ENCODE measurements around the gene FOXD3. TPM values are rescaled to one million over a fixed set of nuclear protein-coding genes. Genes with fewer than 3 reads are reported as not detected.

The FOXD3 gene
- total RNA-seq (ENCODE audit: low replicate concordance) = 0.12 and 0.70 TPM in 2 replicates
- long read RNA-seq = 0 reads

GRCh38 chr1:63322114-63322943 is at the start of gene FOXD3:
FOXD3 (plus strand) TSS chr1:63322567; CDS start chr1:63323059, 492 bp downstream.
- H3K36me3 Mint-ChIP-seq = no peaks in the 10 kb centered on the region
- DNase-seq (ENCODE audit: extremely low spot score, unreplicated experiment) = peak; percentile 78
- H3K27me3 Mint-ChIP-seq = peaks cover 86% of the 10 kb centered on the region
- H3K4me1 Mint-ChIP-seq (ENCODE audit: unreplicated experiment) = peaks cover 10% of the 10 kb centered on the region
- peak within 1 kb of the TSS; percentile 90 for H3K4me3 Mint-ChIP-seq
- H3K27ac Mint-ChIP-seq = peak within 1 kb of the TSS; percentile 75
- no peak for TF ChIP-seq CTCF (conservative IDR thresholded peaks at IDR 0.05)
- no peaks in the 10 kb centered on the region for H3K9me3 Mint-ChIP-seq

GRCh38 chr1:63272811-63273210 is 49.6 kb upstream of the FOXD3 start:
- Mint-ChIP-seq H3K27ac (no peak overlapping the region), H3K4me1 (ENCODE audit: unreplicated experiment) (peaks cover 3% of the 10 kb centered on the region), H3K27me3 (peaks cover 55% of the 10 kb centered on the region), H3K36me3 (no peaks in the 10 kb centered on the region), H3K4me3 (no peak overlapping the region), H3K9me3 (no peaks in the 10 kb centered on the region)
- no peak for DNase-seq (ENCODE audit: extremely low spot score, unreplicated experiment)
- TF ChIP-seq CTCF (conservative IDR thresholded peaks at IDR 0.05) = no peak

GRCh38 chr1:63274371-63274770 is 48.0 kb upstream of the FOXD3 start:
- H3K9me3 Mint-ChIP-seq = no peaks in the 10 kb centered on the region
- H3K36me3 Mint-ChIP-seq = no peaks in the 10 kb centered on the region
- peaks cover 4% of the 10 kb centered on the region for H3K4me1 Mint-ChIP-seq (ENCODE audit: unreplicated experiment)
- TF ChIP-seq CTCF (conservative IDR thresholded peaks at IDR 0.05) = no peak
- H3K4me3 Mint-ChIP-seq = no peak overlapping the region
- H3K27ac Mint-ChIP-seq = no peak overlapping the region
- H3K27me3 Mint-ChIP-seq = peaks cover 44% of the 10 kb centered on the region
- no peak for DNase-seq (ENCODE audit: extremely low spot score, unreplicated experiment)

GRCh38 chr1:63274979-63275378 is 47.4 kb upstream of the FOXD3 start:
- DNase-seq (ENCODE audit: extremely low spot score, unreplicated experiment) = no peak
- H3K4me3 Mint-ChIP-seq = no peak overlapping the region

GRCh38 chr1:63276624-63277023 is 45.7 kb upstream of the FOXD3 start:
- H3K36me3 Mint-ChIP-seq = no peaks in the 10 kb centered on the region
- no peak for TF ChIP-seq CTCF (conservative IDR thresholded peaks at IDR 0.05)
- peaks cover 40% of the 10 kb centered on the region for H3K27me3 Mint-ChIP-seq
- H3K4me3 Mint-ChIP-seq = no peak overlapping the region
- H3K4me1 Mint-ChIP-seq (ENCODE audit: unreplicated experiment) = peaks cover 4% of the 10 kb centered on the region
- H3K27ac Mint-ChIP-seq = no peak overlapping the region
- no peak for DNase-seq (ENCODE audit: extremely low spot score, unreplicated experiment)
- no peaks in the 10 kb centered on the region for H3K9me3 Mint-ChIP-seq

More at GRCh38 chr1:63274979-63275378, 47.4 kb upstream of the FOXD3 start:
- H3K27ac Mint-ChIP-seq = no peak overlapping the region
- peaks cover 4% of the 10 kb centered on the region for H3K4me1 Mint-ChIP-seq (ENCODE audit: unreplicated experiment)
- no peak for TF ChIP-seq CTCF (conservative IDR thresholded peaks at IDR 0.05)
- H3K9me3 Mint-ChIP-seq = no peaks in the 10 kb centered on the region
- H3K36me3 Mint-ChIP-seq = no peaks in the 10 kb centered on the region
- peaks cover 43% of the 10 kb centered on the region for H3K27me3 Mint-ChIP-seq

All from type B pancreatic cell (in vitro differentiated cells).